ENCODE measurements around the gene UBE2B. TPM values are rescaled to one million over a fixed set of nuclear protein-coding genes. Genes with fewer than 3 reads are reported as not detected.

Gene UBE2B
- total RNA-seq, 1 experiment from 2014 or later: 39.7 TPM

DNA sequence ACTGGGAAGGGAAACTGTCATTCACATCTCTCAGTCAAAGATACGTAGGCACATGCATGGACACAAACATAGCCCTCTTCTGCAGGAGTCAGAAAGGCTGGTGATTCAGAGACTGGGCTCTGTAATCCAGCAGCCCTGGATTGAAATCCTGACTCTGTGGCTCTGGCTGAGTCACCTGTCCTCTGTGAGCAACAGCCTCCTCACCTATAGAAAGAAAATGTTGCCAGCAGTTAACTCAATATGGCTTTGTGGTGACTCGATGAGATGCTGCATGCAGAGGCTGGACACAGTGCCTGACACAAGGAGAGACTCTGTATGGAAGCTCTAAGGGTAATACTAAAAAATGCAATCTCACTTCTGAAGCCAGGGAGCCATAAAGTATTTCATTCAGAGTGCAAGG, 64.2 kb downstream of the UBE2B start:
- H3K36me3 Mint-ChIP-seq: peaks cover 31% of the 10 kb centered on the region
- H3K4me1 Mint-ChIP-seq: peaks cover 36% of the 10 kb centered on the region
- ChIA-PET CTCF (no interaction called here), POLR2A (no interaction called here)
- H3K27ac Mint-ChIP-seq: peak overlapping the region; percentile 57
- ATAC-seq (no peak), DNase-seq (ENCODE audit: low spot score) (no peak)
- H3K4me3 Mint-ChIP-seq: no peak overlapping the region
- H3K27me3 Mint-ChIP-seq (ENCODE audit: low read depth): no peaks in the 10 kb centered on the region
- no peaks in the 10 kb centered on the region for H3K9me3 Mint-ChIP-seq
- TF ChIP-seq, protein P1, sequence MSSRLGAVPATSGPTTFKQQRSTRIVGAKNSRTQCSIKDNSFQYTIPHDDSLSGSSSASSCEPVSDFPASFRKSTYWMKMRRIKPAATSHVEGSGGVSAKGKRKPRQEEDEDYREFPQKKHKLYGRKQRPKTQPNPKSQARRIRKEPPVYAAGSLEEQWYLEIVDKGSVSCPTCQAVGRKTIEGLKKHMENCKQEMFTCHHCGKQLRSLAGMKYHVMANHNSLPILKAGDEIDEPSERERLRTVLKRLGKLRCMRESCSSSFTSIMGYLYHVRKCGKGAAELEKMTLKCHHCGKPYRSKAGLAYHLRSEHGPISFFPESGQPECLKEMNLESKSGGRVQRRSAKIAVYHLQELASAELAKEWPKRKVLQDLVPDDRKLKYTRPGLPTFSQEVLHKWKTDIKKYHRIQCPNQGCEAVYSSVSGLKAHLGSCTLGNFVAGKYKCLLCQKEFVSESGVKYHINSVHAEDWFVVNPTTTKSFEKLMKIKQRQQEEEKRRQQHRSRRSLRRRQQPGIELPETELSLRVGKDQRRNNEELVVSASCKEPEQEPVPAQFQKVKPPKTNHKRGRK (CRISPR knock-in tag; IDR thresholded peaks at IDR 0.05; ENCODE audit: borderline replicate concordance): no peak

DNA sequence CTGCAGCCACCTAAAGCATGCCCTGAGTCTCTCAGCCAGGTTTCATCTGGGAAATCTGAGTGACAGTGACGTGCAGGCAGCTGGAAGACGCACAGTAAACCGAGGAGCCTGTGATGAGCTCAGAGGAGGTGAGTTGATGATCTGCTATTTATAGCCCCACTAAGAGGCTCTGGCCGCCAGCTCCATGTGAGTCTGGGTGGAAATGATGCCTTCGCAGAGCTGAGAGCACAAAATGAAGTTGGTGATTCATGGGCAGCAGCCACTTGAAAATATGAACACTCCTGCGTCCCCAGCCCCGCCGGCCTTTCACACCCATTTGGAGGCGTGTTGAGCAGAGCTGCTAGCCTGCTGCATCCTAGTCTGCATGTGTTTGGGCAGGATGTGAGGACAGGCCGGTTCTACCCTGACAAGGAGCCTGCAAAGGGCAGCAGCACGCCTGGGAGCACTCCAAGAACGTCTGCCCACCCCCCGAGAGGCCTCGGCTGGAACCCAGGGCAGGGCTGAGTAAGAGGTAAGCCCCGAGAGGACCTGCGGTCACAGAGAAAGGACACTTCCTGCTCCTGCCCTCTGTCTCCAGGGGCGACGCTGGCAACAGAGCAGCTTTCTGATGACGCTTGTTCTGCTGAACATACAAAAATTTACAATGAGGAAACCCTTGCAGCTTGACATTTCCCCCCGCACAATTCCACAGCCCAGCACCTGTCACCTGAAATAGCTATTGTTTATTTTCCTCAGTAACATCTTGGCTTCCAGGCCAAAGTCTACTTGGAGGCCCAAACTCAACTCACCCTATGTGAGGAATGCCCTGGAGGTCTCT, 65.4 kb downstream of the UBE2B start:
- Mint-ChIP-seq H3K4me3 (no peak overlapping the region), H3K4me1 (peaks cover 42% of the 10 kb centered on the region), H3K36me3 (peaks cover 31% of the 10 kb centered on the region), H3K27me3 (ENCODE audit: low read depth) (no peaks in the 10 kb centered on the region), H3K9me3 (no peaks in the 10 kb centered on the region), H3K27ac (peak overlapping the region; percentile 39)
- TF ChIP-seq ZNF263 (CRISPR knock-in tag; IDR thresholded peaks at IDR 0.05; ENCODE audit: low read depth) (no peak), GTF2I (CRISPR knock-in tag; conservative IDR thresholded peaks at IDR 0.05) (no peak), ZNF671 (CRISPR knock-in tag; IDR thresholded peaks at IDR 0.05) (no peak), NR1H2 (CRISPR knock-in tag; IDR thresholded peaks at IDR 0.05) (no peak), EMX1 (CRISPR knock-in tag; IDR thresholded peaks at IDR 0.05) (no peak), KAT7 (CRISPR knock-in tag; IDR thresholded peaks at IDR 0.05; ENCODE audit: borderline replicate concordance) (no peak), ZNF232 (CRISPR knock-in tag; IDR thresholded peaks at IDR 0.05) (no peak), SMAD3 (CRISPR knock-in tag; IDR thresholded peaks at IDR 0.05; ENCODE audit: borderline replicate concordance) (no peak), TCF7 (CRISPR knock-in tag; IDR thresholded peaks at IDR 0.05; ENCODE audit: low read depth) (no peak), NFE2L1 (CRISPR knock-in tag; IDR thresholded peaks at IDR 0.05) (no peak), TEAD4 (CRISPR knock-in tag; IDR thresholded peaks at IDR 0.05) (no peak)
- TF ChIP-seq, protein P2, sequence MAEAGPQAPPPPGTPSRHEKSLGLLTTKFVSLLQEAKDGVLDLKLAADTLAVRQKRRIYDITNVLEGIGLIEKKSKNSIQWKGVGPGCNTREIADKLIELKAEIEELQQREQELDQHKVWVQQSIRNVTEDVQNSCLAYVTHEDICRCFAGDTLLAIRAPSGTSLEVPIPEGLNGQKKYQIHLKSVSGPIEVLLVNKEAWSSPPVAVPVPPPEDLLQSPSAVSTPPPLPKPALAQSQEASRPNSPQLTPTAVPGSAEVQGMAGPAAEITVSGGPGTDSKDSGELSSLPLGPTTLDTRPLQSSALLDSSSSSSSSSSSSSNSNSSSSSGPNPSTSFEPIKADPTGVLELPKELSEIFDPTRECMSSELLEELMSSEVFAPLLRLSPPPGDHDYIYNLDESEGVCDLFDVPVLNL (CRISPR knock-in tag; IDR thresholded peaks at IDR 0.05; ENCODE audit: borderline replicate concordance, low read depth): no peak
- TF ChIP-seq, protein P3, sequence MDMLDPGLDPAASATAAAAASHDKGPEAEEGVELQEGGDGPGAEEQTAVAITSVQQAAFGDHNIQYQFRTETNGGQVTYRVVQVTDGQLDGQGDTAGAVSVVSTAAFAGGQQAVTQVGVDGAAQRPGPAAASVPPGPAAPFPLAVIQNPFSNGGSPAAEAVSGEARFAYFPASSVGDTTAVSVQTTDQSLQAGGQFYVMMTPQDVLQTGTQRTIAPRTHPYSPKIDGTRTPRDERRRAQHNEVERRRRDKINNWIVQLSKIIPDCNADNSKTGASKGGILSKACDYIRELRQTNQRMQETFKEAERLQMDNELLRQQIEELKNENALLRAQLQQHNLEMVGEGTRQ (CRISPR knock-in tag; IDR thresholded peaks at IDR 0.05): no peak
- TF ChIP-seq, protein P4, sequence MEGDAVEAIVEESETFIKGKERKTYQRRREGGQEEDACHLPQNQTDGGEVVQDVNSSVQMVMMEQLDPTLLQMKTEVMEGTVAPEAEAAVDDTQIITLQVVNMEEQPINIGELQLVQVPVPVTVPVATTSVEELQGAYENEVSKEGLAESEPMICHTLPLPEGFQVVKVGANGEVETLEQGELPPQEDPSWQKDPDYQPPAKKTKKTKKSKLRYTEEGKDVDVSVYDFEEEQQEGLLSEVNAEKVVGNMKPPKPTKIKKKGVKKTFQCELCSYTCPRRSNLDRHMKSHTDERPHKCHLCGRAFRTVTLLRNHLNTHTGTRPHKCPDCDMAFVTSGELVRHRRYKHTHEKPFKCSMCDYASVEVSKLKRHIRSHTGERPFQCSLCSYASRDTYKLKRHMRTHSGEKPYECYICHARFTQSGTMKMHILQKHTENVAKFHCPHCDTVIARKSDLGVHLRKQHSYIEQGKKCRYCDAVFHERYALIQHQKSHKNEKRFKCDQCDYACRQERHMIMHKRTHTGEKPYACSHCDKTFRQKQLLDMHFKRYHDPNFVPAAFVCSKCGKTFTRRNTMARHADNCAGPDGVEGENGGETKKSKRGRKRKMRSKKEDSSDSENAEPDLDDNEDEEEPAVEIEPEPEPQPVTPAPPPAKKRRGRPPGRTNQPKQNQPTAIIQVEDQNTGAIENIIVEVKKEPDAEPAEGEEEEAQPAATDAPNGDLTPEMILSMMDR (IDR thresholded peaks at IDR 0.05): no peak
- TF ChIP-seq, protein P5, sequence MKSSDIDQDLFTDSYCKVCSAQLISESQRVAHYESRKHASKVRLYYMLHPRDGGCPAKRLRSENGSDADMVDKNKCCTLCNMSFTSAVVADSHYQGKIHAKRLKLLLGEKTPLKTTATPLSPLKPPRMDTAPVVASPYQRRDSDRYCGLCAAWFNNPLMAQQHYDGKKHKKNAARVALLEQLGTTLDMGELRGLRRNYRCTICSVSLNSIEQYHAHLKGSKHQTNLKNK (CRISPR knock-in tag; IDR thresholded peaks at IDR 0.05): no peak
- TF ChIP-seq, protein P6, sequence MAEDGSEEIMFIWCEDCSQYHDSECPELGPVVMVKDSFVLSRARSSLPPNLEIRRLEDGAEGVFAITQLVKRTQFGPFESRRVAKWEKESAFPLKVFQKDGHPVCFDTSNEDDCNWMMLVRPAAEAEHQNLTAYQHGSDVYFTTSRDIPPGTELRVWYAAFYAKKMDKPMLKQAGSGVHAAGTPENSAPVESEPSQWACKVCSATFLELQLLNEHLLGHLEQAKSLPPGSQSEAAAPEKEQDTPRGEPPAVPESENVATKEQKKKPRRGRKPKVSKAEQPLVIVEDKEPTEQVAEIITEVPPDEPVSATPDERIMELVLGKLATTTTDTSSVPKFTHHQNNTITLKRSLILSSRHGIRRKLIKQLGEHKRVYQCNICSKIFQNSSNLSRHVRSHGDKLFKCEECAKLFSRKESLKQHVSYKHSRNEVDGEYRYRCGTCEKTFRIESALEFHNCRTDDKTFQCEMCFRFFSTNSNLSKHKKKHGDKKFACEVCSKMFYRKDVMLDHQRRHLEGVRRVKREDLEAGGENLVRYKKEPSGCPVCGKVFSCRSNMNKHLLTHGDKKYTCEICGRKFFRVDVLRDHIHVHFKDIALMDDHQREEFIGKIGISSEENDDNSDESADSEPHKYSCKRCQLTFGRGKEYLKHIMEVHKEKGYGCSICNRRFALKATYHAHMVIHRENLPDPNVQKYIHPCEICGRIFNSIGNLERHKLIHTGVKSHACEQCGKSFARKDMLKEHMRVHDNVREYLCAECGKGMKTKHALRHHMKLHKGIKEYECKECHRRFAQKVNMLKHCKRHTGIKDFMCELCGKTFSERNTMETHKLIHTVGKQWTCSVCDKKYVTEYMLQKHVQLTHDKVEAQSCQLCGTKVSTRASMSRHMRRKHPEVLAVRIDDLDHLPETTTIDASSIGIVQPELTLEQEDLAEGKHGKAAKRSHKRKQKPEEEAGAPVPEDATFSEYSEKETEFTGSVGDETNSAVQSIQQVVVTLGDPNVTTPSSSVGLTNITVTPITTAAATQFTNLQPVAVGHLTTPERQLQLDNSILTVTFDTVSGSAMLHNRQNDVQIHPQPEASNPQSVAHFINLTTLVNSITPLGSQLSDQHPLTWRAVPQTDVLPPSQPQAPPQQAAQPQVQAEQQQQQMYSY (CRISPR knock-in tag; IDR thresholded peaks at IDR 0.05): no peak
- TF ChIP-seq, protein P7, sequence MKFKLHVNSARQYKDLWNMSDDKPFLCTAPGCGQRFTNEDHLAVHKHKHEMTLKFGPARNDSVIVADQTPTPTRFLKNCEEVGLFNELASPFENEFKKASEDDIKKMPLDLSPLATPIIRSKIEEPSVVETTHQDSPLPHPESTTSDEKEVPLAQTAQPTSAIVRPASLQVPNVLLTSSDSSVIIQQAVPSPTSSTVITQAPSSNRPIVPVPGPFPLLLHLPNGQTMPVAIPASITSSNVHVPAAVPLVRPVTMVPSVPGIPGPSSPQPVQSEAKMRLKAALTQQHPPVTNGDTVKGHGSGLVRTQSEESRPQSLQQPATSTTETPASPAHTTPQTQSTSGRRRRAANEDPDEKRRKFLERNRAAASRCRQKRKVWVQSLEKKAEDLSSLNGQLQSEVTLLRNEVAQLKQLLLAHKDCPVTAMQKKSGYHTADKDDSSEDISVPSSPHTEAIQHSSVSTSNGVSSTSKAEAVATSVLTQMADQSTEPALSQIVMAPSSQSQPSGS (CRISPR knock-in tag; IDR thresholded peaks at IDR 0.05; ENCODE audit: borderline replicate concordance, low read depth): no peak
- TF ChIP-seq, protein P8, sequence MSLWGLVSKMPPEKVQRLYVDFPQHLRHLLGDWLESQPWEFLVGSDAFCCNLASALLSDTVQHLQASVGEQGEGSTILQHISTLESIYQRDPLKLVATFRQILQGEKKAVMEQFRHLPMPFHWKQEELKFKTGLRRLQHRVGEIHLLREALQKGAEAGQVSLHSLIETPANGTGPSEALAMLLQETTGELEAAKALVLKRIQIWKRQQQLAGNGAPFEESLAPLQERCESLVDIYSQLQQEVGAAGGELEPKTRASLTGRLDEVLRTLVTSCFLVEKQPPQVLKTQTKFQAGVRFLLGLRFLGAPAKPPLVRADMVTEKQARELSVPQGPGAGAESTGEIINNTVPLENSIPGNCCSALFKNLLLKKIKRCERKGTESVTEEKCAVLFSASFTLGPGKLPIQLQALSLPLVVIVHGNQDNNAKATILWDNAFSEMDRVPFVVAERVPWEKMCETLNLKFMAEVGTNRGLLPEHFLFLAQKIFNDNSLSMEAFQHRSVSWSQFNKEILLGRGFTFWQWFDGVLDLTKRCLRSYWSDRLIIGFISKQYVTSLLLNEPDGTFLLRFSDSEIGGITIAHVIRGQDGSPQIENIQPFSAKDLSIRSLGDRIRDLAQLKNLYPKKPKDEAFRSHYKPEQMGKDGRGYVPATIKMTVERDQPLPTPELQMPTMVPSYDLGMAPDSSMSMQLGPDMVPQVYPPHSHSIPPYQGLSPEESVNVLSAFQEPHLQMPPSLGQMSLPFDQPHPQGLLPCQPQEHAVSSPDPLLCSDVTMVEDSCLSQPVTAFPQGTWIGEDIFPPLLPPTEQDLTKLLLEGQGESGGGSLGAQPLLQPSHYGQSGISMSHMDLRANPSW (CRISPR knock-in tag; conservative IDR thresholded peaks at IDR 0.05; ENCODE audit: low read depth): no peak
- CTCF ChIA-PET: no interaction called here
- DNase-seq (ENCODE audit: low spot score) (no peak), ATAC-seq (no peak; the same call in 1 of the 2 replicates)
- POLR2A ChIA-PET: no interaction called here
